GM19395 (cell line): Measurements from ENCODE around the gene MRPS10.

Source experiments
- ATAC-seq: cut with Tn5 transposase; IDR thresholded peaks from one replicate; pipeline ENCODE4 v1.9.1; 2021; ENCODE audit warnings: mild to moderate bottlenecking, moderate library complexity; ENCODE audit not compliant: unreplicated experiment

The MRPS10 gene

GRCh38 chr6:42217519-42218367, at the start of gene MRPS10:
MRPS10 (minus strand) TSS chr6:42217861; CDS start chr6:42217849, 12 bp downstream.
- ATAC-seq = peak; percentile 89

DNA sequence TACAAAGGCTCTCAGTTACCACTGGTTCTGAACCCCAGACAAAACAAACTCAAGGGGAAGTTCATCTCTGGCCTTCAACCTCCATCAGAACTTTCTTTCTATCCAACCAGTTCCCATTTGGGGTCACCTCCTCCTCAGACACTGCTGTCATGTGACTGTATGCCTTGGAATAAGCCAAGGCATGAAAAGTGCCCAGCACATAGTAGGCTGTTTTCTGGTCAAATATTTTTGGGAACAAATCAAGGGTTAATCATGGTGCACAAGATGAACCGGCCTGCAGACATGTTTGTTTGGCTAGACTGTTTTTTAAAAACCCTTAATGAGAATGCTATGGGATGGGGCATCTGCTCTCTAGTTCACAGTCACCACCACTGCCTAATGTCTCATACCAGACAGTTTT, 48.9 kb upstream of the MRPS10 start:
- no peak for ATAC-seq

GRCh38 chr6:42264852-42265390, 47.3 kb upstream of the MRPS10 start:
- no peak for ATAC-seq

GRCh38 chr6:42264162-42264851, 46.6 kb upstream of the MRPS10 start:
- no peak for ATAC-seq

DNA sequence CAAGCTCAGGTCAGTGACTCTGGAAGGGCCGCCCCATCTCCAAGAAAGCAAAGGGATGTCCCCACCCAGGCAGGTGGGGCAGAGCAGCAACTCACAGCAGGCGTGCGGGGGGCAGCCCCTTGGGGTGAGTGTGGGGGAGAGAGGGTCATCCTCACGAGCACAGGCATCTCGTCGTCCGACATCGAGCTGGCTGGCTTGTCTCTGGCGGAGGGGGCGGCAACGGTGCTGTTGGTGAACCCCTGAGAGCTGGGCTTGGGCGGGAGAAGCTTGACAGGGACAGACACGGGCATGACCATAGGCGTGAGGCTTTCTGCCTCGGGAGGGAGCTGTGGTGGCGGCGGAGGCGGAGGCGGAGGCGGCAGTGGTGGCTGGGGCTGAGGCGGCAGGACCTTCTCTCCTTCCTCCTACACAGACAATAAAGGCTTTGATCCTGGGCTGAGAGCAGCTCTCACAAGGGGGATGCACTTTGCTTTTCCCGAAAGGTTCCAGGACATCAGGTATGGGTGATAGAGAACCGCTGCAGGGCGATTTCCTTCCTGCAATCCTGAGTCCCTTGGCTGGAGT, 45.6 kb upstream of the MRPS10 start:
- no peak for ATAC-seq

DNA sequence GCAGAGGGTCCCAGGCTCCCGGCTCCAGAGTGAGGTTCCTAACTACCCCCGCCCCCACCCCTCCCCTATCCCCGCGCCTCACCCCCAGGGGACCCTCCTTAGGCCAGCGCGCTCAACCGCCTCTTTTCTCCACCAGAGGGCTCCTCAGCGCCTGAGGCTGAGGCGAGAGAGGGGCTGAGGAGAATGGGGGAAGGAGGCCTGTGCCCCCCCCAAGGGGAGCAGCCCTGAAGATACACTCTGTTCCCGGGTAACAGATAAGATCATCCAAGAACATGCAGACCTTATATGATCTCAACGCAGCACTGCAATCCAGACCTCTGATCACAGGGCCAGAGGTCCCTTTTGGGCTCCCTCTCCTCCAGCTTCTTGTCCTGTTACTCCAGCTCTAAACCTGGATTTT, 43.3 kb upstream of the MRPS10 start:
- ATAC-seq = no peak

DNA sequence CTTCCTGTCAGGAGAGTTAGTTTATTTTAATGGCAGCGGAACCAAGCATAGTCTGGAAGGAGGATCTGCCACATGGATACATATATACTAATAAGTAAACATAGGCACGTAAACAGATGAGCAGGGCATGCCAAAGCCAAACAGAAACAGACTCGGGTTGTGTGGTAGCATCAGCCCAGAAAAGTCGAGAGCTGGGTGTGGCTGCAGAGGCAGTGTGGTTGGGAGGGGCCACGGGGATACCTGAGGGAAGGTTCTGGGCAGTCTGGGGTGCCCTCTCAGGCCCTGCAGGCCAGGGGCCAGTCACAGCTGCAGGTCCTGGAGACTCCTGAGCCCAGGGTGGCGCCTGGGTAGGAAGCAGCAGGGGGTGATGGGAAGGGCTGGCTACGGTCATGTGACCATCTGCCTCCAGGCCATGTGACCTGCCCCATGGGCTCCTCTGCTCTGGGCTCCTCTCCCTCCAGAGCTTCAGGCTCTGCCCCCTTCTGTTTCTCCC, 42.8 kb upstream of the MRPS10 start:
- ATAC-seq = no peak

DNA sequence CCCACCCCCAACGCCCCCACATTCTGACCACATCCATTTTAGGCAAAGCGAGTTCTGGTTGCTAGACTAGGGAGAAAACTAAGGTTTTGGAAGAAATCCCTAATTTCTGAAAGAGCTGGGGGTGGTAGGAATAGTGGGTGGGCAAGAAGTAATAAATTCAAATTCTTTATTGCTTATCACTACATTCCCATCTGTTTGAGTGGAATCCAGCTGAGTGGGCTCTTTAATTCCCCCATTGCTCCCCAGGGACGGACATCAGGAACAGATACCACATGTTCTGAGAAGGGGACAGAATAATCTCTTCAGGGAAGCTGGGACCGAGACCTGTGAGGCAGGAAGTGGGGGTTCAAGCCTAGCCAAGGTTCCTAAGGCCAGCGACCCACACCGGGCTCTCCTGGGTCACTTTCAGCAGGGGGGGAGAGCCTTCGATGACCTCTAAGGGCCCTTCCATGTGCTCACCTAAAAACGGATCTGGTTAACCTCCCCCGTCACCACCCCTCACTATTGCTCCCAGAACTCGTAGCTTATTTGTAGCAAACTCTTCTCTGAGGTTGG, 42.3 kb upstream of the MRPS10 start:
- no peak for ATAC-seq

DNA sequence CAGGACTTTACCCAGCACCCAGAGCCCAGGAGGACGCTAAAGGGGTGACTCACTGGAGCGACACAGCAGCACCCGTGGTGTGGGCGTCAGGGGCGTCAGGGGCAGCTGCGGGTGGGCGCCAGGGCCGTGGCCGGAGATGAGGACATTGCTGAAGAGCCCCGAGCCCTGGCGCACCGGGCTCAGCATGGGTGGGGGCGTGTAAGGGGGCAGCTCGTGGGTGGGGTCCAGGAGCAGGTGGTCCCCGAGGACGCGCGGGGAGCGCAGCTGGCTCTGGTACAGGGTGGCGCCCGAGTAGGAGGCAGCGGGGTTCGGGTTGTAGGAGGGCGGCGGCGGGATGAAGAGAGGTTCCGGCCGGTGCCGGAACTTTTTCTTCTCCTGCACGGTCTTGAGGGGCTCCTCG, 41.6 kb upstream of the MRPS10 start:
- no peak for ATAC-seq

- no peak for ATAC-seq
Observed at GRCh38 chr6:42257614-42258013, 40.0 kb upstream of the MRPS10 start.

- no peak for ATAC-seq
Observed at GRCh38 chr6:42257063-42257462, 39.4 kb upstream of the MRPS10 start.

DNA sequence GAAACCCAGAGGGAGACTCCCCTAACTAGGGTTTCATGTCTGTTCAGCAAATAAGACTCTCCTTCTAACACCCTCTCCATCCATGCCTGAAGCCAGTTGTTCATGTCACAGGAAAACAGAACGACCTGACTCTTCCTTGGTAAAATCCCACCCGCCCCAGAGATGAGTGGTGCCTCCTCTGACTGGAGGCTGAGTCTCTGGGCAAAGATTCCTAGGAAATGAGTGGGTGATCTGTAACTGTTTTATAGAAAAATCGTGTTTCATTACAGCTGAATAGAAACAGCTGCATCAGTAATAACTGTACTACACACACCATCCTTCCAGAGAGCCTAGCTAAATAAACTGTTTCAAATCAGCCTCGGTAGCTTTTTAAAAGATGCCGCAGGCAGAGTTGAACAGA, 37.4 kb upstream of the MRPS10 start:
- no peak for ATAC-seq

GRCh38 chr6:42254505-42254904, 36.8 kb upstream of the MRPS10 start:
- ATAC-seq = no peak

DNA sequence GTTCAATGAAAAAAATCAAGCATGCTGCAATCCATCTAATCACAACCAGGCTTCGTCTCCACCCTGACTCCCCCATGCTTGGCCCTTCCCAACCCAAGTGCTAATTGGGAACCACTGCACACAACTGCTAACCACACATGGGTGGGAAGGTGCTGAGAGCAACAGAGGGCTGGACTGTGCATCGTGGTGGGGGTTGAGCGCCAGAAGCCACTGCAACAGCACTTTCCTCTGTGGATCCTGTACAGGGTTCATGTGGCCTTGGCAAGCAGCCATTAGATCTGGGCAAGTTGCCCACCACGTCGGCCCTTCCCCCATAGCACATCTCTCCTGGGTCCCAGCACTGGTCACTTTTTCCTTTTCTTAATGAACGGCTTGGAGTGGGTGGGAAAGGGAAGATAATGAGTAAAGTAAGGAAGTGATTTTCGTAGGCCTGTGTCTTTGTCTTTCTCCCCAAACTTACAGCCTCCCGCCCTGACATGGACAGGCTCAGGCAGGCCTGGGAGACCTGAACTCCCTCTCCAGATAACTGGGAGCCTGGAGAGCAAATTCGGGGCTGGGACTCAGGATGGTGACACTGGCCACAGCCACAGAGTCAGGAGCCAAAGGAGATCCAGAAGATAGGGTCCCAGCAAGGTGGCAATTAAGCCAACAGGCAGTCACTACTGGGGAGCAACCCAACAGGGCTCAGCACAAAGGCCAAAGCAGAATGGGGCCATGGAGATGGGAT, 34.4 kb upstream of the MRPS10 start:
- ATAC-seq = no peak

DNA sequence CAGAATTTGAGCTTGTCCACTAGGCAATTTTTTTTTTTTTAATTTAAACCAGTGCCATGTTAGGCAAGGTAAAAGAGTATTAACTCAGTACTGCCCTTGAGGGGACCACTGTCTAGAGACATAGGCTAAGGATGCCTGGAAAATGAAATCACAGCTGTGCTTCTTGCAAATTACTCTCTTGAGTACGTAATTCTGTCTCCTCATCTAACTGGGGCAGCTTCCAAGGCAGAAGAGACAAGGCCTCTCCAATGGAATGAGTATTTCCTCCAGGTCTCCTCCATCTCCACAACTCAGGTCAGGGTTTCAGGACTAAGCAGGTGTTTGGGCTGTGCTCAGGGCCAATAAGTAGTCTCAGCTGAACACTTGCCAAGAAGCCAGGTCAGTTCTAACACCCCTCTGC, 33.8 kb upstream of the MRPS10 start:
- ATAC-seq = no peak

GRCh38 chr6:42250274-42250931, 32.7 kb upstream of the MRPS10 start:
- ATAC-seq = no peak

- ATAC-seq = no peak
Observed at GRCh38 chr6:42249279-42249678, 31.6 kb upstream of the MRPS10 start.

- ATAC-seq = no peak
Observed at GRCh38 chr6:42243046-42243445, 25.4 kb upstream of the MRPS10 start.

- ATAC-seq = no peak
Observed at GRCh38 chr6:42241915-42242314, 24.3 kb upstream of the MRPS10 start.

DNA sequence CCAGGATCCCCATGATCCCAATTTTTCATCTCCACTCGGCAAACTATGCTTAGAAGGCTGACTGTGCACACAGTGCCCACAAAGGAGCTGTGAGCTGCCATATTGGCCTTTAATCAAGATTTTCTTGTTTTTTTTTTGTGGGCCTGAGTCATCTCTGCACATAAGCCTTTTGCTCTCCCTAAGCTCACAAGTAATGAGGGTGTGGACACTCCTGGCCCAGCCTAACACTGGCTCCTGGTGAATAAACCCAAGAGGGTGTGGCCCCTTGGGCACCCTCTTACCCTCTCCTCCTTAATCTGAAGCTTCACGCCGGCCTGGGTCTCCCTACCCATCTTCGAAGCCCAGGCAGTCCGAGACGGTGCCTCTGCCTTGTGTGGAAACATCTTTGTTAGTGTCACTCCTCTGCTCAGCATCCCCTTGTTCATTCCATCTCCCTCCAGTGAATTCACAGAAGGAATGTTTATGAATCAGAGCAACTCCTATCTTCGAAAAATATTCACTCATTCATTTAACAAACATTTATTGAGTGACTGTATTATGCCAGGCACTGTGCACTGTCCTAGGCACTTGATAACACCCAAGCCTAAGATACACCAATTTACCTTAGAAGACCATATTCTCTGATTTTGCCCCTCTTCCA, 22.2 kb upstream of the MRPS10 start:
- ATAC-seq = no peak
